H1 (cell line): ENCODE results near the gene FAM107A.

Source experiments
- CHD2 ChIP-seq: IDR thresholded peaks from 2 replicates; pipeline ENCODE4 v1.6.1; 2012; ENCODE audit warnings: low read length, improper control_type of control experiment
- CREB1 ChIP-seq: IDR thresholded peaks from 2 replicates; pipeline ENCODE4 v1.6.1; 2012; ENCODE audit warnings: inconsistent platforms
- CTCF ChIP-seq, 3 experiments: IDR thresholded peaks; 1 replicate in 2 of 3; 2 replicates in 1 of 3; pipeline versions ENCODE4 v1.5.1 to v1.6.1; 2011; ENCODE audit warnings: low read length in 3 of 3, mild to moderate bottlenecking in 3 of 3, inconsistent platforms in 2 of 3, low read depth in 1 of 3, moderate library complexity in 1 of 3; ENCODE audit not compliant: insufficient read depth in 1 of 3; ENCODE audit errors: control extremely low read depth in 1 of 3
- EP300 ChIP-seq, 2 experiments: IDR thresholded peaks; 1 replicate in 1 of 2; 2 replicates in 1 of 2; pipeline ENCODE4 v1.6.1; 2011 to 2012; ENCODE audit warnings: low read depth in 2 of 2, low read length in 2 of 2, mild to moderate bottlenecking in 2 of 2, borderline replicate concordance in 1 of 2, inconsistent platforms in 1 of 2, moderate library complexity in 1 of 2
- EZH2 ChIP-seq: fragments of 200-600 bp; sonication (generic); IDR thresholded peaks from 2 replicates; pipeline ENCODE4 v1.7.1; 2012; ENCODE audit warnings: low read depth, mild to moderate bottlenecking, moderate library complexity, low read length, inconsistent platforms; ENCODE audit not compliant: severe bottlenecking
- GTF2F1 ChIP-seq: IDR thresholded peaks from 2 replicates; pipeline ENCODE4 v1.6.1; 2012; ENCODE audit warnings: low read depth, low read length, improper control_type of control experiment, borderline replicate concordance
- MAFK ChIP-seq: IDR thresholded peaks from 2 replicates; pipeline ENCODE4 v1.6.1; 2012; ENCODE audit warnings: low read depth, mild to moderate bottlenecking, improper control_type of control experiment, low read length
- RBBP5 ChIP-seq: IDR thresholded peaks from 2 replicates; pipeline ENCODE4 v1.7.1; 2012; ENCODE audit warnings: low read depth, mild to moderate bottlenecking, inconsistent platforms, low read length, moderate library complexity, borderline replicate concordance
- SIRT6 ChIP-seq: IDR thresholded peaks from one replicate; pipeline ENCODE4 v1.7.1; 2012; ENCODE audit warnings: low read length, inconsistent platforms
- TAF1 ChIP-seq: IDR thresholded peaks from 2 replicates; pipeline ENCODE4 v1.6.1; 2011; ENCODE audit warnings: mild to moderate bottlenecking, low read depth, low read length
- TAF7 ChIP-seq: optimal IDR thresholded peaks from 2 replicates; pipeline ENCODE3; 2011; ENCODE audit warnings: low read depth, mild to moderate bottlenecking, inconsistent platforms, low read length, moderate library complexity, borderline replicate concordance
- TF ChIP-seq, protein P1 (sequence below): IDR thresholded peaks from 2 replicates; pipeline ENCODE4 v1.6.1; 2011; ENCODE audit warnings: low read depth, mild to moderate bottlenecking, low read length; ENCODE audit not compliant: insufficient read depth
- TF ChIP-seq, protein P2 (sequence below): IDR thresholded peaks from 2 replicates; pipeline ENCODE4 v1.6.1; 2012; ENCODE audit warnings: low read length, inconsistent platforms

GRCh38 chr3:58563386-58564035, 13.7 kb downstream of the FAM107A start:
- TF ChIP-seq MAFK: no peak
- TF ChIP-seq EP300 (IDR thresholded peaks at IDR 0.05; ENCODE audit: borderline replicate concordance in 1 of 2, low read depth in 2 of 2, low read length in 2 of 2): no peak
- TF ChIP-seq EZH2: no peak
- TF ChIP-seq CTCF (IDR thresholded peaks at IDR 0.05; ENCODE audit: control extremely low read depth in 1 of 3, insufficient read depth in 1 of 3, low read depth in 1 of 3, low read length in 3 of 3): no peak
- no peak for TF ChIP-seq RBBP5
- TF ChIP-seq CREB1: no peak
- TF ChIP-seq SIRT6: no peak
- TF ChIP-seq, protein P1, sequence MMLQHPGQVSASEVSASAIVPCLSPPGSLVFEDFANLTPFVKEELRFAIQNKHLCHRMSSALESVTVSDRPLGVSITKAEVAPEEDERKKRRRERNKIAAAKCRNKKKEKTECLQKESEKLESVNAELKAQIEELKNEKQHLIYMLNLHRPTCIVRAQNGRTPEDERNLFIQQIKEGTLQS: no peak
- no peak for TF ChIP-seq TAF1
- TF ChIP-seq GTF2F1: no peak
- no peak for TF ChIP-seq CHD2
- TF ChIP-seq TAF7: no peak
- TF ChIP-seq, protein P2, sequence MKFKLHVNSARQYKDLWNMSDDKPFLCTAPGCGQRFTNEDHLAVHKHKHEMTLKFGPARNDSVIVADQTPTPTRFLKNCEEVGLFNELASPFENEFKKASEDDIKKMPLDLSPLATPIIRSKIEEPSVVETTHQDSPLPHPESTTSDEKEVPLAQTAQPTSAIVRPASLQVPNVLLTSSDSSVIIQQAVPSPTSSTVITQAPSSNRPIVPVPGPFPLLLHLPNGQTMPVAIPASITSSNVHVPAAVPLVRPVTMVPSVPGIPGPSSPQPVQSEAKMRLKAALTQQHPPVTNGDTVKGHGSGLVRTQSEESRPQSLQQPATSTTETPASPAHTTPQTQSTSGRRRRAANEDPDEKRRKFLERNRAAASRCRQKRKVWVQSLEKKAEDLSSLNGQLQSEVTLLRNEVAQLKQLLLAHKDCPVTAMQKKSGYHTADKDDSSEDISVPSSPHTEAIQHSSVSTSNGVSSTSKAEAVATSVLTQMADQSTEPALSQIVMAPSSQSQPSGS: no peak
